COR-L47 (cell line): ENCODE measurements around the gene COPS9.

Source experiments
- DNase-seq: peaks from one replicate; lab custom pipeline; 2025; lab: John Stamatoyannopoulos, UW

COPS9 gene

DNA sequence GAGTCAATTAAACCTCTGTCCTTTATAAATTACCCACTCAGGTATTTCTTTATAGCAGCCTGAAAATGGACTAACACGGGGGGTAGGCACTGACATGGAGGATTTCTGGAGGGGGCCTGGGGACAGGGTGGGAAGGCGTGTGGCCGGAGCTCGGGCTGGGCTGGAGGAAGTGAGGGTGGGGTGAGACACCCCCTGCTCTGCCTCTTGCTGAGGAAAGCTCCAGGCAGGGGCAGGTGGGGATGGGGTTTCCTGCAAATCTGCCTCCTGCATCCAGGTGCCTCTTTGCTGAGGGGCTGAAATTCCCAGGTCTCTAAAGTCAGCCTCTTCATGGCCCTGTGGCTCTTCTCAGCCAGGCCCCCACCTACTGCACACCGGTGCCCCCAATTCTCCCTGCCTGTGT is 30.1 kb upstream of the COPS9 start:
- no peak for DNase-seq

DNA sequence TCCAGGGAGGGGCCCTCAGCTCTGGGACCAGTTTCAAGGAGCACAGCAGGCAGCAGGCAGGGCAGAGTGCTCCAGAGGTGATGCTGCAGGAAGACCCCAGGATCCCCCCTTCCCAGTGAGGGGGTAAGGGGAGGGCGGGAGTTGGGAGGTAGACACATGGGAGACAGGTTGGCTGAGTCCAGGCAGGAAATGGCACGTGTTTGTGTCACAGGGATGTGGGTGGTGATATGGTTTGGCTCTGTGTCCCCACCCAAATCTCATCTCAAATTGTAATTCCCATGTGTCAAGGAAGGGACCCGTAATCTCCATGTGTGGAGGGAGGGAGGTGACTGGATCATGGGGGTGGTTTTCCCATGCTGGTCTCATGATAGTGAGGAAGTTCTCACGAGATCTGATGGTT is 29.6 kb upstream of the COPS9 start:
- DNase-seq: no peak

GRCh38 chr2:240165034-240165433 is 28.9 kb upstream of the COPS9 start:
- no peak for DNase-seq

DNA sequence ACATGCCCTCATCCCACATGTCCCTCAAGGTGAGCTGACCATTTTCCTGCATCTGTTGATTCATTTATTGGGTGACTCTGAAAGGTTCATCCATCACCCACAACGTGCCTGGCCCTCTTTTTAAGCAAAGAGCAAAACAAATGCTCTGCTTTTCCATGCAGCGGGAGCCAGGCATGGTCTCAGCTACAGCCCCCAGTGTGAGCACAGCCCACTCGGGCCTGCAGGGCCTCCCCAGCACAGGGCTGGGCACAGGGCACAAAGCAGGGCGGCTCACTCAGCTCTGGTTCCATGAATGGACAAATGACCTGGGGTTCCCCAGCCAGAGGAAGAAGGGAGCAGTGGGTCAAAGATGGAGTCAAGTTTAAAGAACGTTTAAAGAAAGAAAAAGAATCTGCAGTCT is 28.5 kb upstream of the COPS9 start:
- no peak for DNase-seq

- DNase-seq: no peak
Observed at GRCh38 chr2:240163844-240164574, 27.9 kb upstream of the COPS9 start.

DNA sequence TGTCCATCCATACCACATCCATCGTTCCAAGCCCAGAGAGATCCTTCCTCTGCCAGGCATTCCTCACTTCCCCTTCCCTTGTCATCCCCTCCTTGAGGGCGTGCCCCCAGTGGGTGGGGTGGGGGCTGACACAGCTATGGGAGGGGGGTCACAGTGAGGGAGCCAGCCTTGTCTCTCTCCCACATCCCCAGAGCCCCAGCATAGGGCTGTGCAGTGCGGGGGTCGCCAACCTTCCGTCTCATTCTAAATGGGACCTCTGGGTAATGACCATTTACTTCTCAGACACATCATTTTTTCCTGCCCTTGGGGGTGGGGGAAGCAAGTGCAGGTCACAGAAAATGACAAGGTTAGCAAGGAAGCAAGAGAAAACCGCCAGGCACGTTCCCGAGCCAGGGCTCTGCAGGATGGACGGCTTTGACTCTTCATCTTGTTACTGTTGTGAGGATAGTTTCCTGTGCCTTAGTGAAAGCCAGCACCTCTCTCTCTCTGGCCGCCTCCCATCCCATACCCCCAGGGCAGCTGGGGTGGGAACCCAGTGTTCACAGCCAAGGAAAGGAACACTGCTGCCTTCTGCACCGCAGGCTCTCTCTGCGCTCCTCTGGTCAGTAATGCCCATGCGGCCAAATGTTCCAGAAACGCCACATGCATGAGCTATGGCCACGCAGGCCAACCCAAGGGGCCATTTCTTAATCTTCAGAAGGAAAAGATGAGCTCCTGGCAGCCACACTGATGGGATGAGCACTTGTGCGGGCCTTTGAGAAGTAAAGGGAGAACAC is 27.0 kb upstream of the COPS9 start:
- no peak for DNase-seq

GRCh38 chr2:240162531-240162930 is 26.4 kb upstream of the COPS9 start:
- no peak for DNase-seq

GRCh38 chr2:240162032-240162431 is 25.9 kb upstream of the COPS9 start:
- no peak for DNase-seq

DNA sequence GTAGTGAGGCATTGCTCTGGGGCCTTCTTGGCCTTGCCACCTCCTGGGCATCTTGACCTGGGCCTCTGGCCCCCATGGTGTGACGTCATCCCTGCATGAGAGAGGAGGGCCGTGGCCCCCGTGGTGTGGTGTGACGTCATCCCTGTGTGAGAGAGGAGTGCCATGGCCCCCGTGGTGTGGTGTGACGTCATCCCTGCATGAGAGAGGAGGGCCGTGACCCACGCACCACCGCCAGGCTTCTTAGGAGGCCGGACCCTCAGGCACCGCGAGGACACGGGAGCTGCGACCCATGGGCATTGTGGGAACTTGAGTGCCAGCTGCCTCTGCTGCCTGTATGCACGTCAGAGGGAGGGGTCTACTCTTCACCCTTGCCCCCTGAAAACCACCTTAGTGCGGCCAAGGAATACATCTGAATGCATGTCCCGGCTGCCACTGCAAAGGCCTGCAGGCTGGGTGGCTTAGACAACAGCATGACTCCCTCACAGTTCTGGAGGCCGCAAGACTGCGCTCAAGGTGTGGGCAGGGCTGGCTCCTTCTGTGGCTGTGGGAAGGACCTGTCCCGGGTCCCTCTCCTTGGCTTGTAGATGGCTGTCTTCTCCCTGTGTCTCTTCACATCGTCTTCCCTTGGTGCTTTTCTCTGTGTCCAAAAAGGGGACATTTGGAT is 25.1 kb upstream of the COPS9 start:
- DNase-seq: no peak

- DNase-seq: no peak
Observed at GRCh38 chr2:240160291-240161086, 24.4 kb upstream of the COPS9 start.

GRCh38 chr2:240159251-240159839 is 23.2 kb upstream of the COPS9 start:
- DNase-seq: no peak

- no peak for DNase-seq
Observed at GRCh38 chr2:240157147-240157470, 21.0 kb upstream of the COPS9 start.

- no peak for DNase-seq
Observed at GRCh38 chr2:240156435-240157146, 20.5 kb upstream of the COPS9 start.

GRCh38 chr2:240155745-240156390 is 19.8 kb upstream of the COPS9 start:
- no peak for DNase-seq

GRCh38 chr2:240155048-240155744 is 19.1 kb upstream of the COPS9 start:
- DNase-seq: no peak

- no peak for DNase-seq
Observed at GRCh38 chr2:240154606-240155005, 18.5 kb upstream of the COPS9 start.

DNA sequence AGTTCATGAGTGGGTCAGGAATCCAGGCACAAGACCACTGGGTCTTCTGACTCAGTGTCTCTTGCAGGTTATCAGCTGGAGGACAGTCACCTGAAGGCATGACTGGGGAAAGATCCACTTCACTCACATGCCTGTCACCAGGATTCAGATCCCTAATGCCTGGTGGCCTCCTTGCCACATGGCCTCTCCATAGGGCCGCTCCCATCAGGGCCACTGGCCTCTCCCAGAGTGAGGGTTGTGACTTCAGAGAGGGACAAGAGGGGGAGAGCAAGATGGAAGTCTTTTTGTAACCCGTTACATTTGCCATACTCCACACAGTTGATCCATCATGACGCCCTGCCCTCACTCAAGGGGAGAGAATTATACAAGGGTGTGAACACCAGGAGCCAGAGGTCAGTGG is 17.3 kb upstream of the COPS9 start:
- no peak for DNase-seq

DNA sequence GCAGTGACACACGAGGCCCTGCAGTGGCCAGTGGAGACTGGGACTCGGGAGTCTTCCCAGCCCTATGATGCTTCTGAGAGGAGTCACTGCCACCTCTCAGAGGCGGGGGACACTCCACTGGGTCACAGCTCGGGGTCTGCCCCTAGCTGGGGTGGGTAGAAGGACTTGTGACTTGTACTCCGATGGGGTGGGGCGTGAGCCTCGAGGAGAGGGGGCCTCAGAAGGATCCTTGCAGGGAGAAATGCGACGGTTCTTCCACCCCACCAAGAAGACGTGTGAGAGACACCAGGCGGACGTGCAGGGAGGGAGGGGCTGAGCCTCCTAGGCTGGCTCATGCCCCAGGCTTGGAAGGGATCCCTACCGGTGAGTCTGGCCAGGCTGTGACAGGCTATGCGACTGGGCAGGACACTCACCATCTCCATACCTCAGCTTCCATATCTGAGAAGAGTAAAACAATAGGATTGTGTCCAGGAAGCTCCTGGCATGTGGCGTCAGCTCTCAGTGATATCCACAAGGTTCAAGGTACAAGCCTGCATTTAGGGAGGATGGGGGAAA is 15.4 kb upstream of the COPS9 start:
- DNase-seq: no peak

DNA sequence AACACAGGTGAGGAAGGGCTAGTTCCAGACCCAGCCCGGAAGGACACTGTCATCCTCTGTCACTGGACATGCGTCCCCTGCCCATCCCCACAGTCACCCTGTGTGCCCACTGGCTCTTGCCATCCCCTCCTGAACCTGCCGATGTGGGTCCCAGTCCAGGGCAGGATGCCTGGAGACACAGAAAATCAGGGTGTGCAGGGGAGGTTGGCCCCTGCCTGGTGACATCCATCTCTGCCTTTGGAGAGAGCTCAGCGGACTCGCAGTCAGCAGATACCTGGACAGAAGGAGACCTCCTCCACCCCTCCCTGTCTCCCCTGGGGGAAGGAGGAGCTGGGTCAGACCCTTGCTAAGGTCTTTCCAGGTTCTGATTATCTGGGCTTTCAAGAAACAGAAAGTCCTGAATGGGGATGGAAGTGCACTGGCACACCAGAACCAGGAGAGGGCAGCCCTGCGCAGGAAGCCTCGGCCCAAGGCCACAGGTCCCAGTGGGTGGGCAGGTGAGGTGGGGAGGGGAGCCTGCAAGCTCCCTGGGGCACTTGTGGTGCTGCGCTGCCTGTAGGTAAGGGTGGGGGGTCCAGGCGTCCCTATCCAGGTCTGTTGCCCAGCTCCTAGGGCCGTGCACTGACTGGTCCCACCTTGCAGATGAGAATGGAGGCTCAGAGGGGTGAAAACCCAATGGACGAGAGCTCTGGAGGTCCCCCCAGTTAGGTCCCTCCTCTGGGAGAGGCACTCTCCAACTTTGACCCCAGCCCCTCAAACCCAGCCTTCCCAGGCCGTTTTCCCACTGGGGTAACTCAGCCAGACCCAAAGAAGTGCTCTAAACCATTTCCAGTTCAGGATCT is 14.1 kb upstream of the COPS9 start:
- DNase-seq: peak; percentile 20
